IPS-15b (cell line): ENCODE results near the gene CFAP251.

ENCODE experiments used
- H3K27me3 ChIP-seq: one replicate; pipeline ENCODE4 v1.6.1; 2013; ENCODE audit warnings: low read length; ENCODE audit not compliant: control insufficient read depth, insufficient read depth
- H3K36me3 ChIP-seq: one replicate; pipeline ENCODE4 v1.6.1; 2013; ENCODE audit warnings: low read length; ENCODE audit not compliant: control insufficient read depth, insufficient read depth
- H3K4me1 ChIP-seq: one replicate; pipeline ENCODE4 v1.6.1; 2013; ENCODE audit warnings: mild to moderate bottlenecking, low read length; ENCODE audit not compliant: control insufficient read depth, insufficient read depth
- H3K4me3 ChIP-seq: one replicate; pipeline ENCODE4 v1.5.1; 2013; ENCODE audit warnings: low read depth, low read length
- H3K9ac ChIP-seq: one replicate; pipeline ENCODE4 v1.6.1; 2013; ENCODE audit warnings: low read depth, mild to moderate bottlenecking, low read length
- H3K9me3 ChIP-seq: one replicate; pipeline ENCODE4 v1.6.1; 2013; ENCODE audit warnings: mild to moderate bottlenecking, low read length; ENCODE audit not compliant: control insufficient read depth, insufficient read depth

Gene CFAP251

GRCh38 chr12:121953117-121953692, 34.8 kb downstream of the CFAP251 start:
- Histone ChIP-seq H3K4me3 (no peak overlapping the region), H3K4me1 (peaks cover 6% of the 10 kb centered on the region), H3K36me3 (no peaks in the 10 kb centered on the region), H3K9ac (no peak overlapping the region), H3K9me3 (no peaks in the 10 kb centered on the region), H3K27me3 (no peaks in the 10 kb centered on the region)

GRCh38 chr12:121953695-121954094, 35.3 kb downstream of the CFAP251 start:
- Histone ChIP-seq H3K4me3 (no peak overlapping the region), H3K9ac (no peak overlapping the region), H3K27me3 (no peaks in the 10 kb centered on the region), H3K36me3 (no peaks in the 10 kb centered on the region), H3K9me3 (no peaks in the 10 kb centered on the region), H3K4me1 (peaks cover 9% of the 10 kb centered on the region)

- Histone ChIP-seq H3K4me3 (no peak overlapping the region), H3K4me1 (peaks cover 9% of the 10 kb centered on the region), H3K27me3 (no peaks in the 10 kb centered on the region), H3K9me3 (no peaks in the 10 kb centered on the region), H3K36me3 (no peaks in the 10 kb centered on the region), H3K9ac (no peak overlapping the region)
Measured at GRCh38 chr12:121955258-121956237, 37.2 kb downstream of the CFAP251 start.

- H3K9me3 ChIP-seq: no peaks in the 10 kb centered on the region
- no peaks in the 10 kb centered on the region for H3K36me3 ChIP-seq
- no peaks in the 10 kb centered on the region for H3K27me3 ChIP-seq
- peak overlapping the region; percentile 23 for H3K4me3 ChIP-seq
- H3K4me1 ChIP-seq: peaks cover 9% of the 10 kb centered on the region
- H3K9ac ChIP-seq: no peak overlapping the region
Measured at GRCh38 chr12:121957861-121958515, 39.6 kb downstream of the CFAP251 start.

DNA sequence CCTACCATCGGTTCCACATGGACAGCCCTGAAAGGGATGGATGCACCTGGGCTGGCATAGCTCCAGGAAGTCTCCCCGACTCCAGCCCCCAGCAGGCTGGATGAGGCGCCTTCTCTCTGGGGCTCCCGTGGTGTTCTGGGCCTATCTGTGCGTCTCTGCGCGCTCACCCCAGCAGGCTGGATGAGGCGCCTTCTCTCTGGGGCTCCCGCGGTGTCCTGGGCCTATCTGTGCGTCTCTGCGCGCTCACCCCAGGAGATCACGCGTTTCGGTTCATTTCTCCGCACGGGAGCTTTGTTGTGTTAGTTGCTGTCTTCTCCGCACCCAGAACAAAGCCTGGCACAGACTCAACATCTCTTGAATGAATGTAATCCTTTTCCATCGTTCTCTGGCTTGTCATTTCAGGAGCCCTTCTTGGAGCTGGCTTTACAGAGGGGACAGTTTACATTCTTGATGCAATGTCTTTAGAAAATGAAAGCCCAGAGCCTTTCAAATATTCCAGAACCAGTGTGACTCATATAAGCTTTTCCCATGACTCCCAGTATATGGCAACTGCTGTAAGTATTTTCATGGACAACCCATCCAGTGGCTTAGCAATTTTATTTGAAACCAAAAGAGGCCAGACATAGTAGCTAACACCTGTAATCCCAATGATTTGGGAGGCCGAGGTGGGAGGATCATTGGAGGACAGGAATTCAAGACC, 40.3 kb downstream of the CFAP251 start:
- Histone ChIP-seq H3K27me3 (no peaks in the 10 kb centered on the region), H3K9ac (no peak overlapping the region), H3K9me3 (no peaks in the 10 kb centered on the region), H3K4me1 (peaks cover 9% of the 10 kb centered on the region), H3K36me3 (no peaks in the 10 kb centered on the region), H3K4me3 (peak overlapping the region; percentile 23)

DNA sequence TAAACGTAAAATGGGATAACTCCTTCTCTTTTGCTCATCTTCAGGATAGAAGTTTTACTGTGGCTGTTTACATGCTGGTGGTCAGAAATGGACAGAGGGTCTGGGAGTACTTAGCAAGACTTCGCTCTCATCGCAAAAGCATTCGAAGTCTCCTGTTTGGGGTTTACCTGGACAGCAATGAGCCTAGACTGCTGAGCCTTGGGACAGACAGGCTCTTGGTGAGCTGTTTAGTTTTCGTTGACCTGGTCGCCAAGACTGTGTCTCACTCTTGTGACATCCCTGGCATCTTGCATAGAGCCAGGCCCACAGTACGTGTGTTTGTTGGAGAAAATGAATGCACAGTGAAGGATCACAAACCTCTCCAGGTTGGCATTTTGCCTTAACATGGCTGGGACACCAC, 42.1 kb downstream of the CFAP251 start:
- Histone ChIP-seq H3K4me1 (peaks cover 9% of the 10 kb centered on the region), H3K9me3 (no peaks in the 10 kb centered on the region), H3K4me3 (no peak overlapping the region), H3K9ac (no peak overlapping the region), H3K36me3 (no peaks in the 10 kb centered on the region), H3K27me3 (no peaks in the 10 kb centered on the region)

DNA sequence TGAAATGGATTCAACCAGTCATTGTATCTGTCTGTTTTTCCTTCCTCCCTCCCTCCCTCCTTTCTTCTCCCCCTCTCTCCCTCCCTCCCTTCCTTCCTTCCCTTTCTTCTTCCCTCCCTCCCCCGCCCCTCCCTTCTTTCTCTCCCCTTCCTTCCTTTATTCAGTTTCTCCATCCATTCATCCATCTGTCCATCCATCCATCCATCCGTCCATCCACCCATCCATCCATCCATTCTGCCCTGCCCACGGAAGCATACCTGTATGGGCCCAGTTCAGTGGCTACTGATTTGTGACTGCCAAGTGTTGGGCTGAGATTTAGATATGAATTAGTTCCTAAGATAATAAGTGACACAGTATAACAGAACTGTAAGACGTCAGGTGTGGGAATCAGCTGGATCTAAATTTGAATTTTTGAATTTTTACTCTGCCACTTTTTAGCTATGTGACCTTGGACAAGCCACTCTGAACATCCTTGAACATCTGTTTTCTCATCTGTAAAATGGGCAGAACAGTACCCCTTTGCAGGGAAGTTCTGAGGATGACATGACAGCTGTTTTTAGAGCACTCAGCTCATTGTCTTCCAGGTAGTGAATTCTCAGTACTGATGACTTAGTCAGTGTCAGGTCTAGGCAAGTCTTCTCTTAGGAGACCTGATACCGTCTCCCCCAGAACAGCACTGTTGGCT, 42.9 kb downstream of the CFAP251 start:
- Histone ChIP-seq H3K9me3 (no peaks in the 10 kb centered on the region), H3K36me3 (no peaks in the 10 kb centered on the region), H3K9ac (no peak overlapping the region), H3K4me1 (peaks cover 9% of the 10 kb centered on the region), H3K4me3 (no peak overlapping the region), H3K27me3 (no peaks in the 10 kb centered on the region)

DNA sequence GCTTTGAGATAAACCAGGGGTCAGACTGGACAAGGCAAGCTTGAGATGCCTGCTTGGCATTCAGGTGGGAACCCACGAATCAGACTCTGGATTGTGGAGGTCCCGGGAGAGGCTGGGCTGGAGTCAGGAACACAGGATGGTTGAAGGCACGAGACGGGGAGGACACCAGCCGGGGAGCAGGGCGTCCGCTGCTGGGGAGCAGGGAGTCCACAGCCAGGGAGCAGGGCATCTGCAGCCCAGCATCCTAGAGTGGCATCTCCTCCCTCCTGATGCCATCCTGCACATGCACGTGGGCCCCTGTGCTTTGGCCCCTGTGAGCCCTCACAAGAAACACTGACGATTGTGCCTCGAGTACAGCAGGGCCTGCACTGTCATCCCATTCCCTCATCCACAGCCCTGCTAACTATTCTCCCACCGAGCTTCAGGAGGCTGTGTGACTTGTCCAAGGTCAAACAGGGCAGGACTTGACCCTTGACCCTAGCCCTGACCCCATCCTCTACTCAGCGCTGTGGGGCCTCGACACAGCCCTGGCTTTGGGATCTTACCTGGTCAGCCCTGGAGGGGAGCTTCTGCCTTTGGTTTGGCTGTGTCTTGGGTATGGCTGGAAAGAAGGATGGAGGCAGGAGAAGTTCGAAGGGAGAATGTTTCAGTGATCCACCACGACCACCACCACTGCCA, 45.1 kb downstream of the CFAP251 start:
- no peak overlapping the region for H3K4me3 ChIP-seq
- H3K9me3 ChIP-seq: no peaks in the 10 kb centered on the region
- H3K9ac ChIP-seq: no peak overlapping the region
- no peaks in the 10 kb centered on the region for H3K4me1 ChIP-seq
- H3K27me3 ChIP-seq: no peaks in the 10 kb centered on the region
- no peaks in the 10 kb centered on the region for H3K36me3 ChIP-seq

- Histone ChIP-seq H3K9ac (no peak overlapping the region), H3K4me3 (no peak overlapping the region)
Measured at GRCh38 chr12:121964813-121965643, 46.6 kb downstream of the CFAP251 start.

GRCh38 chr12:121966959-121967358, 48.6 kb downstream of the CFAP251 start:
- Histone ChIP-seq H3K9ac (no peak overlapping the region), H3K27me3 (no peaks in the 10 kb centered on the region), H3K36me3 (no peaks in the 10 kb centered on the region), H3K9me3 (no peaks in the 10 kb centered on the region), H3K4me3 (no peak overlapping the region), H3K4me1 (no peaks in the 10 kb centered on the region)

More at GRCh38 chr12:121964813-121965643, 46.6 kb downstream of the CFAP251 start:
- H3K27me3 ChIP-seq: no peaks in the 10 kb centered on the region
- H3K9me3 ChIP-seq: no peaks in the 10 kb centered on the region
- H3K4me1 ChIP-seq: no peaks in the 10 kb centered on the region
- H3K36me3 ChIP-seq: no peaks in the 10 kb centered on the region
